ENCODE data around the gene TTC27. TPM values are rescaled to one million over a fixed set of nuclear protein-coding genes. Genes with fewer than 3 reads are reported as not detected.

TTC27 gene
- total and polyA plus RNA-seq, 10 of the 15 experiments (the other 5 are each of a cell fraction or from before 2014, with no cell fraction given), result 20.4 to 34.9 (median 26.0) TPM

- Histone ChIP-seq H3K9ac (ENCODE audit: control insufficient read depth, insufficient read depth, low read length) (no peak overlapping the region), H3K27me3 (replicated peaks in 1 of 2; ENCODE audit: control insufficient read depth in 2 of 2, insufficient read depth in 2 of 2, low read length in 1 of 2) (no peaks in the 10 kb centered on the region), H3K4me1 (ENCODE audit: control insufficient read depth, insufficient read depth, low read length) (no peaks in the 10 kb centered on the region), H3K4me2 (ENCODE audit: control insufficient read depth, insufficient read depth) (no peak overlapping the region), H3K4me3 (no peak overlapping the region), H3K9me3 (replicated peaks; ENCODE audit: control insufficient read depth, insufficient read depth, low read length) (no peaks in the 10 kb centered on the region), H3K79me2 (ENCODE audit: control insufficient read depth, insufficient read depth, low read length) (no peaks in the 10 kb centered on the region), H2AFZ (ENCODE audit: control insufficient read depth, low read depth, low read length) (no peak overlapping the region), H4K20me1 (ENCODE audit: control insufficient read depth, insufficient read depth) (no peaks in the 10 kb centered on the region), H3K27ac (ENCODE audit: control insufficient read depth, insufficient read depth) (no peak overlapping the region), H3K36me3 (ENCODE audit: control insufficient read depth in 2 of 2, insufficient read depth in 2 of 2, low read length in 1 of 2) (no peaks in the 10 kb centered on the region; a peak in 1 of 4 replicates)
- POLR2A ChIA-PET, result interaction anchor here (0.6 kb wide), 1 partner anchor 202 kb away, joined by 8 read pairs; no protein-coding TSS in a partner anchor
- SMC1A ChIA-PET (ENCODE audit: uncharacterized antibody, unreplicated experiment), result interaction anchor here (1.2 to 1.5 kb wide), 3 partner anchors 586 to 810 kb away, joined by 3 to 9 read pairs (median 4); no protein-coding TSS in a partner anchor
- in situ Hi-C loops (cut with MboI) (loop anchor here (5.0 to 25.0 kb wide), 3 partner anchors 171 to 814 kb away; partner anchors contain the start of genes FAM98A and LTBP1), intact Hi-C loops (cut with micrococcal nuclease; ENCODE audit: unreplicated experiment) (loop anchor here (1.0 to 2.0 kb wide), 2 partner anchors 173 to 497 kb away; partner anchors contain the start of gene LTBP1)
- 94% methylated on average over 5 of the region's 5 CpGs for WGBS (ENCODE audit: insufficient coverage, insufficient replicate concordance, low lambda C conversion rate, missing lambda C conversion rate)
- no peak for FAIRE-seq
- RAD21 ChIA-PET (ENCODE audit: unreplicated experiment), result interaction anchor here (0.7 to 2.1 kb wide), 4 partner anchors 82 to 811 kb away, joined by 3 to 6 read pairs (median 4); no protein-coding TSS in a partner anchor
- CTCF ChIA-PET, result interaction anchor here (0.6 to 2.1 kb wide), 10 partner anchors 9 to 810 kb away, joined by 3 to 9 read pairs (median 4); no protein-coding TSS in a partner anchor
- no peak for ATAC-seq
- DNase-seq (ENCODE audit: low read depth, low spot score), result no peak
- BruUV-seq (replicated peaks), result no TSS peak
- TF ChIP-seq MEF2A (IDR thresholded peaks at IDR 0.05; ENCODE audit: insufficient read depth, low read depth, low read length) (no peak), CHD4 (IDR thresholded peaks at IDR 0.05) (no peak), EZH2 (IDR thresholded peaks at IDR 0.05; ENCODE audit: borderline replicate concordance, control insufficient read depth, low read depth, low read length) (no peak), NFIC (IDR thresholded peaks at IDR 0.05; ENCODE audit: low read depth, low read length) (no peak), RUNX3 (IDR thresholded peaks at IDR 0.05; ENCODE audit: low read length) (no peak), CHD2 (IDR thresholded peaks at IDR 0.05; ENCODE audit: borderline replicate concordance, low read depth, low read length) (no peak), E2F8 (IDR thresholded peaks at IDR 0.05; ENCODE audit: low read depth, partially characterized antibody) (no peak), REST (IDR thresholded peaks at IDR 0.05; ENCODE audit: low read depth, low read length) (no peak), TCF3 (IDR thresholded peaks at IDR 0.05; ENCODE audit: borderline replicate concordance, insufficient read depth, low read depth, low read length) (no peak), YBX1 (IDR thresholded peaks at IDR 0.05) (no peak), ELK1 (IDR thresholded peaks at IDR 0.05; ENCODE audit: low read depth, low read length) (no peak), PML (IDR thresholded peaks at IDR 0.05; ENCODE audit: low read length) (no peak), CBFB (IDR thresholded peaks at IDR 0.05; ENCODE audit: low read depth) (no peak), IKZF2 (IDR thresholded peaks at IDR 0.05) (no peak)
These were observed 145.6 kb downstream of the TTC27 start for GRCh38 chr2:32773448-32773808.
